Measurements from ENCODE around the gene MAN1C1.

Gene MAN1C1

DNA sequence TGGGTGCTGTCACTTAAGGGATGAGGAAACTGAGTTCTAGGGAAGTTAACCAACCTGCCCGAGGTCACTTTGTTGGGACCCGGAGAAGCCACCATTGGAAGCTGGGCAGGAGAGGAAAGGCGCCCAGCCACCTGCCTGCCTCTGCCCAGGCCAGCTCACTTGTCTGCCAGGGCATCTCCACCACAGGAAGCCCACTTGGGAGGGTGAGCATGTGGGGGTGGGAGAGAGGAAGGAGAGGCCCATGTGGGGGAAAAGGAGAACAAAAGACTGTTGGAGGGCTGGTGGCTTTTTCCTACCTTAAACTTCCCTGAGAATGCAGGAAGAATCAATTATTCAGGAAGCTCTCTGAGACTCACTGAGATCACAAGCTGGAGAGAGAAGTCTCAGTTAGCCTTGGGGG, 139.6 kb downstream of the MAN1C1 start:
- Mint-ChIP-seq H3K9me3 (no peaks in the 10 kb centered on the region), H3K4me1 (ENCODE audit: low read depth) (peaks cover 2% of the 10 kb centered on the region), H3K4me3 (no peak overlapping the region), H3K36me3 (ENCODE audit: low read depth) (no peaks in the 10 kb centered on the region), H3K27me3 (ENCODE audit: low read depth) (peaks cover 21% of the 10 kb centered on the region), H3K27ac (no peak overlapping the region)
- no peak for DNase-seq (ENCODE audit: low spot score)

DNA sequence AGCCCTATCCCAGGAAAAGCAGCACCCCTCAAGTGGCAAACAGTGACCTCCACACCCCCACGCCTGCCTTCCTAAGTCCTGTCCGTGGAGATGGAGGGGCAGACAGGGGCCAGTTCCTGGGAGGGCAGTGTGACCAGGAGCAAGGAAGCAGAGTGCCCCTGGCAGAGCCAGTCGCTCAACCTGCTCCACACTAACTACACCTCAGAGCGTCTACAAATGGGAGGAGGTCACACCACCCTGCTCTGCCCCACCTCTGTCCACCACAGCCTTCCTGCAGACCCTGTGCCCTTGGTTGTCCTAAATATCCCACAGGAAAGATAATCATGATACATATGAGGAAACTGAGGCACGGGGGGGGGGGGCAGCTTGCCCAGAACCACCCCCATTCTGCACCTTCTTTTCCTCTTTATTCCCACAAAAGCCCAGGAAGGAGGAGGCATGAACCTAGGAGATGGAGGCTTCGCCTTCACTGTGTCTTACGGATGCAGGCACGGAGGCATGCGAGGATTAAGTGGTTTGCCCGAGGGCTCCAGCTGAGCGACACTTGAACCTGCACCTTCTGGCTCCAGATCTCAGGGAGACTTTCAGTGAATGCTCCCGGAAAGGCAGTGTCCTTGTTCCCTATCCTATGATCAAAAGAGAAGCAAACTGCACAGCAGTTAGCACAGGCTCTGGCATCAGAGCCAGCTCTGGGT, 140.7 kb downstream of the MAN1C1 start:
- Mint-ChIP-seq H3K27me3 (ENCODE audit: low read depth) (peaks cover 24% of the 10 kb centered on the region), H3K27ac (no peak overlapping the region), H3K4me3 (no peak overlapping the region), H3K9me3 (no peaks in the 10 kb centered on the region), H3K36me3 (ENCODE audit: low read depth) (no peaks in the 10 kb centered on the region), H3K4me1 (ENCODE audit: low read depth) (peaks cover 2% of the 10 kb centered on the region)
- DNase-seq (ENCODE audit: low spot score): no peak

DNA sequence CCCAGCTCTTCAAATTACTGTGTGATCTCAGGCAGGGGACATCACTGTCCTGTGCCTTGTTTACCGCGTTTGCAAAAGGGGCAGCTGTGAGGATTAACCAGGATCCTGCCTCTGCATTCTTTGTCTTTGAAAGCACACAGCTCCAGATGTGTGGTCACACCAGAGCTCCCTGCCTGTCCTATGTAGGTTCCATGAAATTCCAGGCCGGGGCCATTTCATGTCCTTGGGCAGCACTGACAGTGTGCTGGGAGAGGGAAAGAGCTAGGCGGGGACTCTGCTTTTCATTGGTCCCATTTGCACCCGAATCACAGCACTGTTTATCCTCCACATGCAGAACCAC, 141.2 kb downstream of the MAN1C1 start:
- no peaks in the 10 kb centered on the region for H3K9me3 Mint-ChIP-seq
- H3K4me3 Mint-ChIP-seq: no peak overlapping the region
- peaks cover 24% of the 10 kb centered on the region for H3K27me3 Mint-ChIP-seq (ENCODE audit: low read depth)
- peaks cover 2% of the 10 kb centered on the region for H3K4me1 Mint-ChIP-seq (ENCODE audit: low read depth)
- DNase-seq (ENCODE audit: low spot score): no peak
- H3K36me3 Mint-ChIP-seq (ENCODE audit: low read depth): no peaks in the 10 kb centered on the region
- no peak overlapping the region for H3K27ac Mint-ChIP-seq

DNA sequence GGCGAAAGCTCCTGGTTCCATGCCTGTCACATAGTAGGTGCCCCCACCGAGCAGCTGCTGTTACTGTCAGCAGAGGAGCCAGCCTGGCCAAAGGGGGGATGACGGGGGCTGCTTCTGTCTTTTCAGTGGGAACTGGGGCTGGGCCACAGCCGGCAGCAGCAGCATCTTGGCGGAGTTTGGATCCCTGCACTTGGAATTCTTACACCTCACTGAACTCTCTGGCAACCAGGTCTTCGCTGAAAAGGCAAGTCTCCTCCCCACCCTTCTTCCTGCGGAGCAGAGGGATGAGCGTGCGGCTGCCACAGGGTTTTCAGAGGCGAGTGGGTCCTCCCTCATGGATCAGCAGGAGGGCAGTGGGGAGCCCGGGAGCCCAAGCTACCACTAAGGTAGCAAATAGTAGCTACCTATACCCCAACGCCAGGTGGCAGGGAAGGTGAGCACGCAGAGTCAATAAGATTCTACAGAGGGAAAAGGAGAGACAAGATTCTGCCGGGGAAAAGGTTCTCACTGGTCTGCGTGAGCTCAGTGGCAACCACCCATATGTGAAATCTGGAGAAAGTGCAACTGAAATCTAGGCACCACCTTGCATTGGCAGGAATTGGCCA, 142.0 kb downstream of the MAN1C1 start:
- Mint-ChIP-seq H3K4me1 (ENCODE audit: low read depth) (peaks cover 2% of the 10 kb centered on the region), H3K27ac (no peak overlapping the region), H3K4me3 (no peak overlapping the region), H3K9me3 (no peaks in the 10 kb centered on the region), H3K27me3 (ENCODE audit: low read depth) (peaks cover 22% of the 10 kb centered on the region), H3K36me3 (ENCODE audit: low read depth) (no peaks in the 10 kb centered on the region)
- no peak for DNase-seq (ENCODE audit: low spot score)

DNA sequence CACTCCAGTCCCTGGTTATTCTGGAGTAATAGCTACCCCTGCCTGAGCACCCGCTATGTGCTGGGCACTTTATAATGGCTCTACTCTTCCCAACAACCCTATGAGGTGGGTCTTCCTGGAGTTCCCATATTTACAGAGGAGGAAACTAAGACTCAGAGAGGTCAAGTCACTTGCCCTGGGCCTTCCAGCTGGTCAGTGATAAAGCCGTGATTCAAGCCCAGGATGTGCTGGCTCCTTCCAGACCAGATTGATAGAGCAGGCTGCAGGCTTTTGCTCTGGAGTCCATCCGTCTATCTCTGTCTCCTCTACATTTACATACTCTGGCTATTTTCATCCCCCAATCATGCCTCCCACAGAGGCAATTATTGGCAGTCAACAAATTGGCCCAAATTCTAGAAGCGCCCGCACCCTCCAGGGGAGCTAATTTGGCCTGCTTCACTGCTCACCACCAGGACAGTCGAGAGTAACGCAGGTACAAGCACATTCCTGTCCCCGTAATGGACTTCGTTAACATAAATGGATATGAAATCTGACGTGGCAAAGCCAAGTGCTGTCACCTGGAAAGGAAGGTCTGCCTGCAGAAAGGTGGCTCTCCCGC, 143.6 kb downstream of the MAN1C1 start:
- H3K9me3 Mint-ChIP-seq: no peaks in the 10 kb centered on the region
- no peaks in the 10 kb centered on the region for H3K36me3 Mint-ChIP-seq (ENCODE audit: low read depth)
- peaks cover 22% of the 10 kb centered on the region for H3K27me3 Mint-ChIP-seq (ENCODE audit: low read depth)
- no peak overlapping the region for H3K4me3 Mint-ChIP-seq
- peaks cover 2% of the 10 kb centered on the region for H3K4me1 Mint-ChIP-seq (ENCODE audit: low read depth)
- DNase-seq (ENCODE audit: low spot score): no peak
- no peak overlapping the region for H3K27ac Mint-ChIP-seq

DNA sequence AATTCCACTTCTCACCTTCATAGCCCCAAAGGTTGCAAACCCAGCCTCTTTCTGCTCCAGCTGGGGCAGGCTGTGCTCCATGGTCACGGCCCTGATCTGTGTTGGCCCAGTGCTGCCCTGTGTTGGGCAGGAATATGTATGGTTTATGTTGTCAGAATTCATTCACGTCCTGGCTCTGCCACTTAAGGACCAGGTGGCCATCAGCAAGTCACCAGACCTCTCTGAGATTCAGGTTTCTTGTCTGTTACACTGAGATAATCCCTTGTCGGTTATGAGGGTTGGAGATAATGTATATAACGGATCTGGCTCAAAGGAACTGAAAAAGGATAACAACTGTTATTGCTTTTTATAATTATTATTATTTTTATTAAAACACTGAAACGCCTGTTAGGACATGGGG, 144.3 kb downstream of the MAN1C1 start:
- H3K4me3 Mint-ChIP-seq: no peak overlapping the region
- peaks cover 2% of the 10 kb centered on the region for H3K4me1 Mint-ChIP-seq (ENCODE audit: low read depth)
- H3K9me3 Mint-ChIP-seq: no peaks in the 10 kb centered on the region
- H3K36me3 Mint-ChIP-seq (ENCODE audit: low read depth): no peaks in the 10 kb centered on the region
- H3K27ac Mint-ChIP-seq: no peak overlapping the region
- no peak for DNase-seq (ENCODE audit: low spot score)
- H3K27me3 Mint-ChIP-seq (ENCODE audit: low read depth): peaks cover 24% of the 10 kb centered on the region

DNA sequence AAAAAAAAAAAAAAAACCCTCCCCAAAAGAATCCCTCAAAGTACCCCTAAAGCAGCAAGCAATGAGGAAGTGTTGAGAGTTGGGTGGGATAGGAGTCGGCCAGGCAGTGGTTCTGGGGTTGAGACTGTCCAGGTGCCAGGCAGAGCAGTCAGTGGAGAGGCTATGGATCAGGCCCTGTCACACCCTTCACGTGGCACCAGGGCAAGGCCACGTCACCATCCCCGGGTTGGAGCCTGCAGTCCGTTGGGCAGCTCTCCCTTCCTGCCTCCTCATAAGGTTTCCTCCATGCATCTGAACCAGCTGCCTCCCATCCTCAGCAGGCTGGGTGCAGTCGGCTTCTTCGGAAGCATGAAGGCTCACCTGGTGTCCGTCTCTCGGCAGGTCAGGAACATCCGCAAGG, 146.9 kb downstream of the MAN1C1 start:
- Mint-ChIP-seq H3K36me3 (ENCODE audit: low read depth) (no peaks in the 10 kb centered on the region), H3K9me3 (no peaks in the 10 kb centered on the region), H3K27me3 (ENCODE audit: low read depth) (peaks cover 9% of the 10 kb centered on the region), H3K4me1 (ENCODE audit: low read depth) (no peaks in the 10 kb centered on the region), H3K4me3 (no peak overlapping the region), H3K27ac (no peak overlapping the region)
- no peak for DNase-seq (ENCODE audit: low spot score)

DNA sequence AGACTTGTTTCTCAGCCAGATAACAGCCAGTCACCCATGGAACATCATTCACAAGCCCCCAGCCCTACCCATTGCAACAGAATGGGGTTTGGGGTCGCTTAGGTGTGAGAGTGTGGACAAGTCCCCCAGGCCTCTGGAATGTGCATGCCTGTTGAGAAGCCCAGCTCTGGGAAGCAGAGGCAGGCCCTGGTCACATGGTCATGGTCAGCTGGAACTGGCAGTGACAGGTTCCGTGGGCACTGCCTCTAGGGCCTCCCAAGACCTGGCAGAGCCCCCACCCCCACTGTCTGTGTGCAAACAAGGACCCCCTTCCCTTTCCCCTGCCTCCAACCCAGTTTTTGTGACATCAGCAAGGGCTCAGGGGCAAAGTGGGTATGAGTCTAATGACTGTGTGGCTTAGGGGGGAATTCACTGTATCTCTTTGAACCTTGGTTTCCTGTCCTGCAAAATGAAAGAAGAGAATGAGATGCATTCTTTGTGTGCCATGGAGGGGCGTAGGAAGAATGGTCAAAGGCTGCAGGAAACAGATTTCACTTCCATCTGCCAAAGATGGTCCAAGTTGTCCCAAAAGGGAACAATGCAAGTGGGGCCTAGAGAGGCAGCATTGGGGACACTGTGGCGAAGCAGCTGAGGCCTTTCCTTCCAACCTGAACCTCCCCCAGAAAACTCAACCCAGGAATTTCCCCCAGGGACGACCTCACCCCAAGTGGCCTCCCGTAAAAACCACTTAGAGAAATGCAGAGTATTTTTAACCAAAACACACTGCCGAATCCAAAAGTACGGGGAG, 148.7 kb downstream of the MAN1C1 start:
- H3K9me3 Mint-ChIP-seq: no peaks in the 10 kb centered on the region
- H3K4me1 Mint-ChIP-seq (ENCODE audit: low read depth): peaks cover 2% of the 10 kb centered on the region
- DNase-seq (ENCODE audit: low spot score): no peak
- peaks cover 4% of the 10 kb centered on the region for H3K36me3 Mint-ChIP-seq (ENCODE audit: low read depth)
- peaks cover 21% of the 10 kb centered on the region for H3K27me3 Mint-ChIP-seq (ENCODE audit: low read depth)
- no peak overlapping the region for H3K27ac Mint-ChIP-seq
- H3K4me3 Mint-ChIP-seq: no peak overlapping the region

DNA sequence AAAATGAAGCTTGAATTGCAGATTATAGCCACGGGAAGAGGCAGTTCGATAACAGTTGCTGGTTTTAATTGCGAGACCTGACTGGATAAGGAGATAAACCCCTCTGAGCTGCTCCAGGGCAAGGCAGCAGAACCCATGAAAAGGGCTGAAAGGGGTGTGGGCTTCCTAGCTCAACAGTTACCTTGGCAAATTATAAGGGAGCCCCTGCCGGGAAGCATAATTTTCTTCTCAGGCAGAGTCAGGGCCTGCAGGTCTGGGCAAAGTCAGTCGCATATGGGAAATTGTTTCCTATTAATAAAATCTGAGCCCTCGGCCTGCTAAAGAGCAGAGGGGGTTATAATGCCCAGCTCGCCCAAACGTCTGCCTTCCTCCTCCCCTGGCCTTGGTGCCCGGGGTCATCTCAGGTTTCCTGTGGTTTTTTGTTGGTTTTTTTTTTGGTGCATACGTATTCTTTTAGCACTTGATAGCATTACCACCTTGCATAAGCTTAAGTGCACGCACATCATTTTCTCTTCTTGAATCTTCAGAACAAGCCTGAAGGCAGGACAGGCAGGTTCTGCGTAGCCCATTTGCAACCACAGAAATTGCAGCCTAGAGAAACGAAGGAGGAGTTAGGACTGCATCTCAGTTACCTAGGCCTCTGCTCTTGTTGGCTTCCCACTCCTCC, 149.5 kb downstream of the MAN1C1 start:
- H3K27ac Mint-ChIP-seq: no peak overlapping the region
- H3K4me1 Mint-ChIP-seq (ENCODE audit: low read depth): peaks cover 2% of the 10 kb centered on the region
- H3K36me3 Mint-ChIP-seq (ENCODE audit: low read depth): peaks cover 4% of the 10 kb centered on the region
- no peak overlapping the region for H3K4me3 Mint-ChIP-seq
- peaks cover 27% of the 10 kb centered on the region for H3K27me3 Mint-ChIP-seq (ENCODE audit: low read depth)
- no peaks in the 10 kb centered on the region for H3K9me3 Mint-ChIP-seq
- no peak for DNase-seq (ENCODE audit: low spot score)

DNA sequence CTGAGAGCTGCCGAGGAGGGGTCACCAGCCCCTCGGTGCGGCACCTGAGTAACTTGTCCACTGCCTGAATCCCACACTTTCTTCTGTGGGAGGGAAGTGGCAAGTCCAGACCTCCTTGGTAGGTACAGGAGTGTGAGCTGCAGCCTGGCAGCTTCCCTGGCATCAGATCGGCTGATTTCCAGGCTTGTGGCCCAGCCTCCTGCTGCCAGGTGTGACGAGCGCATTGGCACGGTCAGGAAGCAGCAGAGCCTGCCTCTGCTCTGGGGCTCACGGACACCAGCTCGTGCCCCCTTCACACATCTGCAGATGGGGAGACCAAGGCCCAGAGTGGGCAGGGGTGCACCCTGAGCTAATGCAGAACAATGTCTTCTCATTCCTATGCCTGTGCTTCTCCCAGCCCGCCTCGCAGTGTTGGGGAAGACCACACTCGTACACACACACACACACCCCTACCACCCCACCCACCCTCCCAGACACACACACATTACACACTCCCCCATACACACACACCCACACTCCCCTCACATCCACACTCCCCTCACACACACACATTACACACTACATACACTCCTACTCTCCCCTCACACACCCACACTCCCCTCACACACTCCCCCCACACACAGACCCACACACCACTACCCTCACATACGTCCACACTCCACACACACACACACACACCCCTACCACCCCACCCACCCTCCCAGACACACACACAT, 150.3 kb downstream of the MAN1C1 start:
- Mint-ChIP-seq H3K27ac (no peak overlapping the region), H3K36me3 (ENCODE audit: low read depth) (peaks cover 4% of the 10 kb centered on the region), H3K9me3 (no peaks in the 10 kb centered on the region), H3K4me1 (ENCODE audit: low read depth) (peaks cover 2% of the 10 kb centered on the region), H3K4me3 (no peak overlapping the region), H3K27me3 (ENCODE audit: low read depth) (peaks cover 32% of the 10 kb centered on the region)
- DNase-seq (ENCODE audit: low spot score): no peak

DNA sequence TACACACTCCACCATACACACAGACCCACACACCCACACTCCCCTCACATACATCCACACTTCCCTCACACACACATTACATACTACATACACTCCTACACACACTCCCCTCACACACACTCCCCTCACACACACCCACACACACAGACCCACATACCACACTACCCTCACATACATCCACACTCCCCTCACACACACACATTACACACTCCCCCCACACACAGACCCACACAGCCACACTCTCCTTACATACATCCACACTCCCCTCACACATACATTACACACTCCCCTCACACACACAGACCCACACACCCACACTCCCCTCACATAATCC, 150.8 kb downstream of the MAN1C1 start:
- peaks cover 4% of the 10 kb centered on the region for H3K36me3 Mint-ChIP-seq (ENCODE audit: low read depth)
- peaks cover 36% of the 10 kb centered on the region for H3K27me3 Mint-ChIP-seq (ENCODE audit: low read depth)
- no peaks in the 10 kb centered on the region for H3K9me3 Mint-ChIP-seq
- no peak overlapping the region for H3K4me3 Mint-ChIP-seq
- peaks cover 2% of the 10 kb centered on the region for H3K4me1 Mint-ChIP-seq (ENCODE audit: low read depth)
- DNase-seq (ENCODE audit: low spot score): no peak
- no peak overlapping the region for H3K27ac Mint-ChIP-seq

DNA sequence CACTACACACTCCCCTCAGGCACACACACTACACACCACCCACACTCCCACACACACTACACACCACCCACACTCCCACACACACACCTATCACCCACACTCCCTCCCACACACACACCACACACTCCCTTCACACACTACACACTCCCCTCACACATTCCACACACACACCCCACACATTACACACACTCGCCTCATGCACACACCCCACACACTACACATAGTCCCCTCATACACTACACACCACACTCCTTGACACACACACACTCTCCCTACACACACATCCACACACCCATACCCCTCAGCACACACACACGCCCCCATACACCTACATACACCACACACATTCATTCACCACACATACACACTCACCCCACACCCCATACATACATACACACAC, 152.4 kb downstream of the MAN1C1 start:
- peak overlapping the region; percentile 35 for H3K27ac Mint-ChIP-seq
- H3K27me3 Mint-ChIP-seq (ENCODE audit: low read depth): peaks cover 49% of the 10 kb centered on the region
- H3K4me1 Mint-ChIP-seq (ENCODE audit: low read depth): peaks cover 7% of the 10 kb centered on the region
- no peak overlapping the region for H3K4me3 Mint-ChIP-seq
- peaks cover 4% of the 10 kb centered on the region for H3K36me3 Mint-ChIP-seq (ENCODE audit: low read depth)
- DNase-seq (ENCODE audit: low spot score): no peak
- H3K9me3 Mint-ChIP-seq: no peaks in the 10 kb centered on the region

DNA sequence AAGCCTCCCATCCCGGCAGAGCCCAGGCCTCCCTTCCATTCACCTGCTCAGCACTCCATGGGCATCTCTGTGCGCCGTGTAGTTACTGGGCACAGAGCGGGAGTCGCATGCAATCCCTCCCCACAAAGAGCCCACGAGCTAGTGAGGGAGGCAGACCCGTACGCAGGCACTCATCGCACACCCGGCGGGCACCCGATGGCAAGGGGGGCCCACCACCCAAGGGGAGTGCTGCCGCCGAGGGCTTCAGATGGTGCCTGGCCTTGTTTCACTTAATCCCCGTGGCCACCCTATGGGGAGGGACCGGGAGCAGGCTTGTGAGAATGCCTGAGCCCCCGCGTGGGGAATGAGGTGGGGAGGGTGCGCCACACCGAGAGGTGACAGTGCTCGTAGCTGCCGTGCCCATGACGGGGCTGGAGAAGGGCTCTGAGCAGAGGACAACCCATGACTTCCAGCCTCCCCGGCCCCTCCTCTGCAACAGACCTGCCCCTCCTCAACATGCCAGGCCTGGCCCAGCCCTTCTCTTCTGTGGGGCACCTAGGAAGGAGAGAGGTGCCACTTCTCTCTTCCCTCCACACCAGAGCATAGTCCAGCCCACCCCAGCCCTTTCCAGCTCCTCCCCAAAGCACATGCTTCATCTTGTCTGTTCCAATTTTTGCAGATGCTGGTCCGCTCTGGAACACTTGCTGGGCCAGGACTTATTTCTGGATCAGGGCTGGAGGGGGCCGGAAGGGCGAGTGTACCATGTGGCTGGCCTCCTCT, 153.2 kb downstream of the MAN1C1 start:
- peaks cover 4% of the 10 kb centered on the region for H3K36me3 Mint-ChIP-seq (ENCODE audit: low read depth)
- H3K27me3 Mint-ChIP-seq (ENCODE audit: low read depth): peaks cover 51% of the 10 kb centered on the region
- no peak overlapping the region for H3K4me3 Mint-ChIP-seq
- DNase-seq (ENCODE audit: low spot score): no peak
- H3K9me3 Mint-ChIP-seq: no peaks in the 10 kb centered on the region
- no peak overlapping the region for H3K27ac Mint-ChIP-seq
- H3K4me1 Mint-ChIP-seq (ENCODE audit: low read depth): peaks cover 13% of the 10 kb centered on the region
